ENCODE measurements around the gene NIN.

The NIN gene, protein sequence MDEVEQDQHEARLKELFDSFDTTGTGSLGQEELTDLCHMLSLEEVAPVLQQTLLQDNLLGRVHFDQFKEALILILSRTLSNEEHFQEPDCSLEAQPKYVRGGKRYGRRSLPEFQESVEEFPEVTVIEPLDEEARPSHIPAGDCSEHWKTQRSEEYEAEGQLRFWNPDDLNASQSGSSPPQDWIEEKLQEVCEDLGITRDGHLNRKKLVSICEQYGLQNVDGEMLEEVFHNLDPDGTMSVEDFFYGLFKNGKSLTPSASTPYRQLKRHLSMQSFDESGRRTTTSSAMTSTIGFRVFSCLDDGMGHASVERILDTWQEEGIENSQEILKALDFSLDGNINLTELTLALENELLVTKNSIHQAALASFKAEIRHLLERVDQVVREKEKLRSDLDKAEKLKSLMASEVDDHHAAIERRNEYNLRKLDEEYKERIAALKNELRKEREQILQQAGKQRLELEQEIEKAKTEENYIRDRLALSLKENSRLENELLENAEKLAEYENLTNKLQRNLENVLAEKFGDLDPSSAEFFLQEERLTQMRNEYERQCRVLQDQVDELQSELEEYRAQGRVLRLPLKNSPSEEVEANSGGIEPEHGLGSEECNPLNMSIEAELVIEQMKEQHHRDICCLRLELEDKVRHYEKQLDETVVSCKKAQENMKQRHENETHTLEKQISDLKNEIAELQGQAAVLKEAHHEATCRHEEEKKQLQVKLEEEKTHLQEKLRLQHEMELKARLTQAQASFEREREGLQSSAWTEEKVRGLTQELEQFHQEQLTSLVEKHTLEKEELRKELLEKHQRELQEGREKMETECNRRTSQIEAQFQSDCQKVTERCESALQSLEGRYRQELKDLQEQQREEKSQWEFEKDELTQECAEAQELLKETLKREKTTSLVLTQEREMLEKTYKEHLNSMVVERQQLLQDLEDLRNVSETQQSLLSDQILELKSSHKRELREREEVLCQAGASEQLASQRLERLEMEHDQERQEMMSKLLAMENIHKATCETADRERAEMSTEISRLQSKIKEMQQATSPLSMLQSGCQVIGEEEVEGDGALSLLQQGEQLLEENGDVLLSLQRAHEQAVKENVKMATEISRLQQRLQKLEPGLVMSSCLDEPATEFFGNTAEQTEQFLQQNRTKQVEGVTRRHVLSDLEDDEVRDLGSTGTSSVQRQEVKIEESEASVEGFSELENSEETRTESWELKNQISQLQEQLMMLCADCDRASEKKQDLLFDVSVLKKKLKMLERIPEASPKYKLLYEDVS (N-terminal part only)

DNA sequence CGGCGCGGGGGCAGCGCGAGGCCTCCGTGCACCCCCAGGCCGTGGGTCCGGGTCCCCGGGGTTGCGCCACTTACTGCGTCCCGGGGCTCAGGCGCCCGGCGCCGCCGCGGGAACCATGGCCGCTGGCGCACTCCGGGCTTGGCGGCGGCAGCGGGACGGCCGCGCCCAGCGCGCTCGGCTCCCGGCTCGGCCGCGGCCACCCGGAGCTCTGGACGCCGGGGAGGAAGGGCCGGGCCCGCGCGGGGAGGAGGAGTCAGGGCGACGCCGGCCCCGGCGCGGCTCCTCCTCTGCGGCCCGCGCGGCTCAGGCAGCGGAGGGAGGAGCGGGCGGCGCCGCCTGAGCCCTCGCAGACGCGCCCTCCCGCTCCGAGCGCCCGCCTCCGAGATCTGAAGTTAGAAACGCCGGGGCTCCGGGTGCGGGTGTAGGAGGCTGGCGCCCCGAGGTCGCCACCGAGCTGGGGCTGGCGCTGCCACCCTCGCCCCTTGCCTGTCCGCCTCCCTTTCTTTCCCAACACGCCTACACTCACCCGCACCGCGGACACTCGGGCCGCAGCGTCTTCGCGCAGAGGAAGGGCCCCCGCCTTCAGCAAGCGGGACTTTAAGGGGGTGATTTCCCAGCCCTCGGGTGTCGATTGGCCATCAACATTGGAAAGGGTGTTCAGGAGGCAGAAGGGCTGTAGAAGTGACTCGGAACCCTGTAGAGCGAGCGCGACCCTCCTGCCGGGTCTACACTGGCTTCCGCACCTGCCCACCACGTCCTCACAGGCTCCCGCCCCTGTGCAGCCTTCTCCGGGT lies at the start of gene NIN:
TSS of gene NIN (minus strand) at position 231 of the 794 bp plus-strand sequence. CDS start 9,106 bp downstream, outside the sequence.
- DNase-seq: peak; percentile 81

DNA sequence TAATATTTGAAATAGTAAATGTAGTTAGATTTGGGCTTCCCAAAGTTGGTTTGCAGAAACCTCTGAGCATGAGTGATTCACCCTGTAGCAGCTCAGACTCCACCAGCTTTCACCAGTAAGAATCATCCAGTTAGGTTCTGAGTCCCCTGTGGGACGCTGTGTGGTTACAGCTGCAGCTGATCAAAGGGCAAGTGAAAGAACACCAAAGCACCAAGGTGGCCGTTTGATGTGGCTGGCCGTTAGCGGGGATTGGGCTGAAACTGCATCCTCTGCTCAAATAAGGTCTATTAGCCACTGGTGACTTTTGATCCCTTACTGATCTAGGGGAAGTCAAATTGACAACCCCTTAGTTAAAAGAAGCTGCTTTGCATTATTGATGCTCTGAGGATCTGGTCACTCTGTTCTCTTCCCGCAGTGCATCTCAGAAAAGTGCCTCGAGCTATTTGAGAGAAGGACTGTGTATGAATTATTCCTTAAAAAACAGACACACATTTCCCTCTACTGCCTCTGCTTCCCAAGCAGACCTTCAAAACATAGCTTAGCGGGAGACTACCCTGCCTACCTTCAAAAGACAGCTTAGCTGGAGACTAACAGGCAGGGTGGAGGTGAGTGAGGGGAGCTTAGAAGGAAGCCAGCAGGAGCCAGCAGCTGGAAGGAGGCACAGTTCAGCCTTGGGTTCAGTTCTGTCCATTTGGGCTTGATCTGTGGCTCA lies 44.6 kb upstream of the NIN start:
- DNase-seq: no peak

DNA sequence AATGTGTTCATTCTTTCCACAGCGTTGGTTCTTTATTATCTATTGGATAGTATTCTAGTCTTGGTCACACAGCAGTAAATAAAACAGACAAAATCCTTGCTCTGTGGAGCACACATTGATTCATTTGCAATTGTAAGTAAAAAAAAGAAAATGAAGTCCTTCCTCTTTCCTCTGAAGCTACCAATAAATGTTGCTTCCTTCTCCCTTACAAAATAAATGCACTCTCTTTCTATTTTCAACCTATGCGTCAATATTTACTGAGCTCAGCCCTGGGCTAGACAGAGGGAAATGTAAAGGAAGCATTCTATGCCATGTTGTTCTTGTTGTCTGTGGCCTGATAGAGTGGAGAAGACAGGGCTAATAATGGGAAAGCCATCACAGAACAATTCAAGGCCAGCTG lies 43.8 kb upstream of the NIN start:
- DNase-seq: no peak

DNA sequence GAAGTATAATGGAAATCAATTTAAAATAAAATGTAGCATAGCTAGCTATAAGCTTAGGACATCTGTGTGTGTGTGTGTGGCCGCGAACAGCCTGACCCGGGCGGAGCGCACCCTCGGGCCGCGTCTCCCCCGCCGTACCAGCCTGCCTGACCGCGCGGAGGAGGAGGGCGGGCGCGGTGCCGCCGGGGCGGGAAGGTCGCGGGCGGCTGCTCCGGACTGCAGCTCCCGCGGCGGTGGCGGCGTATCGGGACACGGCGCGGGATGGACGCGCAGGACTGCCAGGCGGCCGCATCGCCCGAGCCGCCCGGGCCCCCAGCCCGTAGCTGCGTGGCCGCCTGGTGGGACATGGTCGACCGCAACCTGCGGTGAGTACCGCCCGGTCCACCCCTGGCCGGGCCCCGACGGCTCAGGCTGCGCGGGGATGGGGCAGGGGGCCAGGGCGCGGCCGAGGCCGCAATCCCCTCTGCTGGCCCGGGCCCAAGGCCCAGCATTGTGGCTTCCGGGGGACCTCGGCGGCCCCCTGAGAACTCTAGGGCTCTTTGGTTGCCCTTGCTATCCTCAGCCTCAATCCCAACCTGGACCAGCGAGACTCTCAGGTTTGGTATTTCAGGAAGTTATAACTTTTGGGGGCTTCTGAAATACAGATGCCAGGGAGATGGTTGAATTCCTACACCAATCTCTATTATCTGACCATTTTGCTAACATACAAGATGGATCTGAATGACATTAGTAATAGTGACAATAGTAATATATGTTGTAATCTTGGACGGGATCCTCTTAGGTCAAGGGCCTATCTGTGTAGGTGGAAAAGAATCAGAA lies 41.2 kb upstream of the NIN start, which contains the start of gene ABHD12B:
TSS of gene ABHD12B (plus strand) at position 140 of the 819 bp plus-strand sequence. CDS start at position 262, 122 bp downstream.
- DNase-seq: no peak

DNA sequence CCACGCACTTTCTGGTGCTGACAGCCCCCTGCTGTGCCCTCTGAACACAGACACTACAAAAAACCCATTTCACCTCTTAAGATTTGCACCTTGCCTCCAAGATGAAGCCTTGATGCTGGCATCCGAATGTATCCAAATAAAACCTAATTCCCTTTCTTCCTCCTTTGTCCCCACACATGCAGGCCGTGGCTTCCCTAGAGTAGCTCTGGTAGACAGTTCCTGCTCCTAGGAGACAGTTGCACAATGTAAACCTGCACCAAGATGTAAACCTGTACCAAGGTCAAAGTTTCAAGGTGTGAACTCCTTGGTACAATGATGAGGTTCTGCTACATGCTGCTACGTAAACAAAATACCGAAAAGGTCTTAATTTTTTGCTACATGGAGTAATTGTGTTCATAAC lies 40.3 kb upstream of the NIN start:
- DNase-seq: no peak

DNA sequence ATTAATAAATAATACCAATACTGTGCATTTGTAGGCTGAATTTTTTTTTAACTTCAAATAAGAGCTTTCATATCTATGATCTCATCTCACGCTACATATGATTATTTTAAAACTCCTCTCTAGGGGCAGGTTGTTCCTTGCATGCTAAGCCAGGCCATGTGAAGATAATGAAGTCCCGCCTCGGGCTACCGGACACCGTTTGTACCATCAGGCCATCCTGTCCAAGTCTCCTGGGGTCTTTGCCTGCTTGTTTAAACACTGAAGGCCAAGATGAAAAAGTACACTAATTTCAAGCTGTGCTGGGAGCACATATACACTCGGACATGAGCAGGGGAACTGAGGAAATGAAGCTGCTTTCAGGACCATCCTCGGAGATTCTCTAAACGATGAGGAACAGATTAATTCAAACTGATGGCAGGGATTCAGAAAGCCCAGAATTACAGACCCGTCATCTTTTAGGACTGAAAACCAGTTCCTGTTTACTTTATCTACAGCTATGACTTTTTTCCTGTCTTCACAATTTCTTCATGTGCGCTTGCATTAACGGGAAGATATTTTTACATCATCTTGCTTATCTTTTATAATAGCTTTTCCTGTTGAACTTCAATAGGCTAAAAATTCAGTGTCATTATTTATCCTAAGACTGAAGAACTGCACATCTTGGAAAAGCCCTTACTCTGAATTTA lies 34.6 kb upstream of the NIN start:
- no peak for DNase-seq

DNA sequence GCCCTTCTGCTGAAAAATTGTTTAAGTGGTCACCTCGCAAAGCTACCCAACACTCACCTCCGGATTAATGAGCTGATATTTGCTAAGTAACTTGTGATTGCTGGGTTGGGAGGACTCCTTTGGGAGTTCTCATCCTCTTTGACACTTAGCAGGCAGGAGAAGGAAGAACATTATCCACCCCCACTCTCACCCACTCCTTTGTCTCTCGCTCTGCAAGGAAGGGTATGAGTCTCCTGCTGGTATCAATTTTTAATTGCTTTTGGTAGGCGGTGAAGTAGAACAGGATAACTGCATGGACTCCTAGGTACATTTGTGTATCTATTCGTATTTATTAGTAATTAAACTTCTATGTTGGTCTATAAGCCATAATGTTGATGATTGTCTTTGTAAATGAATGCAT lies 34.0 kb upstream of the NIN start:
- DNase-seq: no peak

DNA sequence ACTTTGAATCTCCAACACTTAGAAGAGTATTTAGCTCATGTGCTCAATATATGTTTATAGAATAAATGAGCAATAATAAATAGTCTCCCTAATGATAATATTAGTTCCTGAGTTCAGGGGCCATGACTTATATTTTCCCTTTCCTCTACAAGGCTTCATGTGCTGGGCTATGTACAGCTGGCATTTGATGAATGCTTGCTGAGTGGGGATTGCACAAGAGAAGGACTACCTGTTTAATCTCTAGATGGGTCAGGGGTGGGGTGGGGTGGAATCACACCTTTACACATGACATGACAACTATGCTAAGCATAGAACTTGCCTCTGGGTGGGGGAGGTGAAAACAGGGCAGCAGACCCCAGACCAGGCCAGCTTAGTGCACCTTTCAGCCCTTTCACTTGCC lies 33.3 kb upstream of the NIN start:
- no peak for DNase-seq

DNA sequence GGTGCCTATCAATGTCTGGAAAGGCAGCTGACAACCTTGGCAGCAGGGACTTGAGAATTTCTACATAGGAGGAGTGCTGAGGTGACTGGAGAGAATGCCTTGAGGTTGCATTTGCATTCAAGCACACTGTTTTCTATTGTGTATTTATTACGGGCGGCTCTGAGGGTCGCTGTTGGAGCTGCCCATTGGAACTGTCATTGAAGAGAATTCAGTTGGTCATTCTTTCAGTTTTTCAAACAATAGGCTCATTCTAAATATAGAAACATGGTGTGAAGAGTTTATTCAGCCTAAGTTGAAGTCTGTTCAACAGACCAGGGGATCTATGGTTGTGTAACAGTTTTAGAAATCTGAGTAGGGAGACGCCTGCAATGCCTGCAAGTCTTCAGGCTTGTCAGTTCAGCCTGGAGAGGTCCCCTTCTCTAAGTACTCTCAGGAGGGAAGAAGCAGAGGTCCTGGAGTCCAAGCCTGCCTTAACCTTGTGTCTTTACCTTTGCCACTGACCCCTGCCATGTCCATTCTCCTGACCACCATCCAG lies 31.1 kb upstream of the NIN start:
- no peak for DNase-seq

DNA sequence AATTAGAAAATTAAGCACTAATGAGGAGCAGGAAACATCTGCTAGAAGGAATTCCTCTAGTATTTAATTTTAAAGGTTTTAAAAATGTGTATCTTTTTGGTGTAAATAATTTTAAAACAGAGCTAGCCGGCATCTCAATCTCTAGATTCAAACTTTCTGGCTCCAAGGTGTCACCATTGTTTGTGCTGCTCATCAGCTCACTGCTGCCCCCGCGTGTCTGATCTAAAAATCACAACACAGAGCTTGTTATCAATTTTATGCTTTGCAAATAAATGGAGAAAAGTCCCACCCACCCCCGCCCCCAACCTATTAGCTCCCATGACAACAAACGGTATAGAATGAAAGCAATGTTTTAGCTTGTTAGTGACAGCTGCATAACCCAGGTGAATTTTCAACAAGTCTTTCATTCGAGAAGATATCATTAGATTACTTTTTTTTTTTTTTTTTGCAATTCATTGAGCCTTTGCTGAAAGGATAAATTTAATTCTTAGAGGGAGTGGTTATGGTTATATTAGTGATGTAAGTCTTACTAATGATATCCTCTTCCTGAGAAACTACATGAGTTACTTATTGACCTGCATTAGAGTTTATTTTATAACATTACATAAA lies 29.6 kb upstream of the NIN start:
- DNase-seq: peak; percentile 91

DNA sequence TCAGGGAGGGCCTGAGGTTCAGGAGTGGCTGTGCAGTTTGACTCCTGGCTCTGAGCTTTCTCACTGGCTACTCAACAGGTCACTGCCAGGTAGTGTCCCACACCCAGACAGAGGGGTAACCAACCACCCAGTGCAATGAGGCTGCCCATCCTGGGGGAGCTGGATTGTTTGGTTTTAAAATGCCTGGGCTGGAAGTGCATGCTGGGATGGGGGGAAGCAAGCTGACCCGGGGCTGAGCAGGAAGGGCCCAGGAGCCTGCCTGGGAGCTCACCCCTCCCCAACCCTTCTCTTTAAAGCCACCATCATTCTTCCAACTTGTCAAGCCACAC lies 28.3 kb upstream of the NIN start:
- DNase-seq: no peak

DNA sequence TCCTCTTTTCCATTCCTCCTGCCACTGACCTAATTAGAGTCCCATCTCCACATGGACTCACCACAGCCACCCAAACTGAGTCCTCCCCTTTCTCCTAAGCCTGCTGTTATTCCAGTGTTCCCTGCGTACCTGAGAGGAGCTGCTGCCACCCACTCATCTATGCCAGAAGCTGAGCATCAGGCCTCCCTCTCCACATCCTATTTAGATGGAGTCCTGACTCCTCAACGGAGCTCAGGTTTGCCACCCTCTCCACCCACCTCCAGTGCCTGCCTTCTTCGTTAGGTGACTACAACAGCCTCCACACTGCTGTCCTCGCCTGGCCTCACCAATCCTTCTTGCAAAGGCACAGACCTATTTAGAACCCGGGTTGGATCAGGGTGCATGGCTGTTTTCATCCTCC lies 25.7 kb upstream of the NIN start:
- no peak for DNase-seq

DNA sequence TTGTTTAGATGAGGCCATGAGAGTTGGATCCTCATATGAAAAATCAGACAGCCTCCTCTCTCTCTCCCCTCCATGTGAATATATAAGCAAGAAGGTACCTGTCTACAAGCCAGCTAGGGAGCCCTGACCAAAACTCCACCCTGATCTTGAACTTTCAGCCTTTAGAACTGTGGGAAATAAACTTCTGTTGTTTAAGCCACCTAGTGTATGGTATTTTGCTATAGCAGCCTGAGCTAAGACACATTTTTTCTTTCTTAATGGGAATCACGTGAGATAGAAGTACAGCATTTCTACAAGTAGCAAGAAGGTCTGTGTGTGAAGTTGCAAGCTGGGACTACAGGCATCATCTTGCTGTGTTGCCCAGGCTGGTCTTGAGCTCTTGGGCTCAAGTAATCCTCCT lies 24.6 kb upstream of the NIN start:
- no peak for DNase-seq

DNA sequence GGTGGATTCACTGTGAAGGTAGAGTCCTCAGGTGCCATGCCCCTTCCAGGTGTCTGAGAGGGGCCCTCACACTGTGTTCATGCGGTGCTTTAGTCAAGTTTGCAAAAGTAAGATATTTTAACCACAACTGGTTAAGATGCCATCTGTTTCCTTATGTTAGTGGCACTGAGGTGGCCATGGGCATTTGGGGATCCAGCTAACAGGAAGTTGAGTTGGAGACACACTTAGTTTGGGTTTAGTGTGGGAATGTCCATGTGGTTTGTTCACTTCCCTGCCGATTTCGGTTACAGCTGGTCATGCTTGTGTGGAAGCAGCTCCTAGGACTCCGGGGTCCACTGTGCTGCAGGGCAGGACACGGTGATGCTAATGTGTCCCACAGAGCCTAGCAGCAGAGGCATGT lies 23.6 kb upstream of the NIN start:
- no peak for DNase-seq

DNA sequence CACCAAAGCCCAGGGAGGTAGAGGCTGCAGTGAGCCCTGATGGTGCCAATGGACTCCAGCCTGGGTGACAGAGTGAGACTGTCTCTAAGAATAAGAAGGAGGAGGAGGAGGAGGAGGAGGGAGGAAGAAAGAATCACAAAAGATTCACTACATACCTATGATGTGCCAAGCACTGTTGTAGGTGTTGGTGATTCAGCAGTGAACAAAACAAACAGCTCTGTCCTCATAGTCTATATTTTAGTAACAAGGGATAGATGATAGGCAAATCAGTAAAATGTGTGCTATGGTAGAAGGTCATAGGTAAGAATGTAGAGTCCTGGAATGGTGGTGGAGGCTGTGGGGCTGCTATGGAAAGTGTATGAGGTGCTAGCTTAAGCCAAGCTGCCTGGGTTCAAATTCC lies 22.9 kb upstream of the NIN start:
- DNase-seq: no peak

DNA sequence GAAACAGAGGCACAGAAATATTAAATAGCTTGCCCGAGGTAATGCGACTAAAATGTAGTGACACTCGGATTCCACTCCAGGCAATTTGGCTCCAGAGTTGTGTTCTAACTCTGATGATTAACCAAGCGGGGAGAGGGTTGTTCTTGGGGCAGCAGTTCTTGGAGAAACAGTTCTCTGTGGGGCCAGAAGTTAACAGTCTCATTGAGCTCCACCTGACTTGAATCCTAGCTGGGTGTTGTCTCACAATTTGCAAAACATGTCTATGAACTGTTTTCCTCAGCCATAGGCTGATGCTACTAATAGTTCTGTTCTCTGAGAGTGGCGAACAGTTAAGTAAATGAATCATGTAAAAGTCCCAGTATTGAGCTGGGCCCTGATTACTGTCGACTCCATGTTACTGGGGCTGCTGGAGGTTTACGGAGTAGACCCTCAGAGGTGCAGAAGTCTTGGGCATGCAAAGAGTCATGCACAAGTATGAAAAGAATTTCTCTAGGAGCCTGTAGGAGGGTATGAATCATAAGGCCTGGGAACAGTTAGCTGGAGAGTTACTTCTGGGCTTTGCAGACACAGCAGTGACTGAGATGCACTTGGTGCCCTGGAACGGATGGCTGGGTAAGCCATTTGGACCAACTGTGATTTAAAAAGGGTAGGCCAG lies 15.4 kb upstream of the NIN start:
- no peak for DNase-seq

DNA sequence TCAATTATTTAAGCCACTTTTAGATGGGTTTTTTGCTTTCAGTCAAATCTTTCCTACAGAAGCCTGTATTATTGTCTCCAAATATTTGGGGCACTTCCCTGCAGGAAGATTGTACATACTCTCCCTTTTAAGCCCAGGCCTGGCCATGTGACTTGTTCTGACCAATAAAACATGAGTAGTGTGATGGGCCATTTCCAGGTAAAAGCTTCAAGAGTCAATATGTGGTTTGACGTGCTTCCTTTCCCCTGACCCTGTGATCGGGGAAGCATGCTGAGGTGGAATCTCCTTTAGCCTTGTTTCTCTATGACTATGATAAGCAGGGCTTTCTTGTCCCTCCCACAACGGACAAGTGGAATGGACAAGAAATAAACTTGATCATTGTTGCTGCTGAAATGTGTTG lies 14.2 kb upstream of the NIN start:
- no peak for DNase-seq

DNA sequence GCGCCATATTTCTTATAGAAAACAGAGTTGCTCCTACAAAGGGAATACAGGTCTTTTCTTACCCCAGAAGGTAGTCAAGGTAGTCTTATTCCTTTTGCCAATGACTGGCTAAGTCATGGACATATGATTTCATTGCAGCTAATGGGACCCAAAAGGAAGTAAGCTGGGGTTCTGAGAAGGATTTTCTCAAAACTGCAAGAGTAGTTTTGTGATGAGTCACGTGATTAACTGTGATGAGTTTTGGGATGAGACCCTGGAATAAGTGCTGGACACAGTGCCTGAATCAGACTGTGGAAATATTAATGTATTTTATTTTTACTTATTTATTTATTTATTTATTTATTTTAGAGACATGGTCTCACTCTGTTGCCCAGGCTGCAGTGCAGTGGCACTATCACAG lies 13.4 kb upstream of the NIN start:
- no peak for DNase-seq

DNA sequence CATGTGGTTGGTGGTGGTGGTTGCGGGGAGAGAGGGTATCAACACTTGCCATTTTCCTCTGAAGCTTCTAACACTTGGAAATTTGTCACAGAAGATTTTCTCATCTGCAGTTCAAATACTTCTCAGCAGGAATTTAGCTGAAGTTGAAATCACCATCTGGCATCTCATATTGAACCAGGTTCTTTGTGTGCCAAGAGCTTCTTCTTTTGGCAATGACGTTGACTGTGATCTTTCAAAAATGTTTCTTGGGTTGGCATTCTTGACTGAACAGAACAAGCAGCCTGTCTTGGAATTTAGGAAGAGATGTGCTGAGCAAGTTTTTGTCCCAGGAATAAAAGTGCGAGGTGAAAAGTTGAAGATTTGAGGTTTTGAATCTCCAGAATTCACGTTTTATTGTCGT lies 8.7 kb upstream of the NIN start:
- no peak for DNase-seq

Data from NCI-H1105 (cell line).